B cell (primary cell): Measurements from ENCODE around the gene HYAL2. TPM values are rescaled to one million over a fixed set of nuclear protein-coding genes. Genes with fewer than 3 reads are reported as not detected.

Experiments used
- ATAC-seq: fragments of 200-7000 bp; cut with Tn5 transposase; one replicate; pipeline ENCODE4 v1.10.0; 2021; ENCODE audit warnings: low read depth, mild to moderate bottlenecking, moderate number of reproducible peaks, moderate library complexity
- CTCF ChIA-PET: fragments of 350-600 bp; sonication (Branson Sonifier 250); formaldehyde crosslinking; loops from one replicate; lab custom pipeline; 2021; ENCODE audit warnings: antibody characterized with exemption, inconsistent platforms; lab: Charles Lee
- POLR2A ChIA-PET: fragments of 350-600 bp; sonication (Branson Sonifier 250); formaldehyde crosslinking; loops from one replicate; lab custom pipeline; 2021; ENCODE audit warnings: antibody characterized with exemption; lab: Charles Lee
- DNase-seq: peaks from one replicate; pipeline ENCODE4 v3.0.0; 2013
- H2AFZ ChIP-seq: 2 replicates; pipeline ENCODE4 v1.6.1; 2012; ENCODE audit warnings: mild to moderate bottlenecking, low read depth, low read length; ENCODE audit not compliant: insufficient read depth, poor library complexity, severe bottlenecking
- H3K27ac ChIP-seq, 2 donors: 1 replicate in 1 of 2; 2 replicates in 1 of 2; pipeline ENCODE4 v1.5.1; 2012 to 2013; ENCODE audit warnings: low read length in 2 of 2, mild to moderate bottlenecking in 2 of 2, moderate library complexity in 1 of 2
- H3K27me3 ChIP-seq, 4 experiments: fragments of 200-600 bp in 1 of 4; sonication (generic) in 1 of 4; replicated peaks in 1 of 4; 1 replicate in 2 of 4; 2 replicates in 2 of 4; pipeline versions ENCODE4 v1.6.1 to v1.7.0; 2013 to 2016; ENCODE audit warnings: low read length in 3 of 4, mild to moderate bottlenecking in 2 of 4, mixed read lengths in 1 of 4, moderate library complexity in 1 of 4; ENCODE audit not compliant: insufficient read depth in 4 of 4, control insufficient read depth in 3 of 4; ENCODE audit errors: control extremely low read depth in 1 of 4
- H3K36me3 ChIP-seq, 2 experiments: replicated peaks in 1 of 2; 1 replicate in 1 of 2; 2 replicates in 1 of 2; pipeline versions ENCODE4 v1.6.1 to v1.7.1; 2013; ENCODE audit warnings: low read length in 1 of 2; ENCODE audit not compliant: insufficient read depth in 2 of 2, control insufficient read depth in 1 of 2; ENCODE audit errors: control extremely low read depth in 1 of 2, extremely low read depth in 1 of 2
- H3K4me1 ChIP-seq, 2 donors: fragments of 200-600 bp in 1 of 2; sonication (generic) in 1 of 2; 1 replicate in 1 of 2; 2 replicates in 1 of 2; pipeline versions ENCODE4 v1.5.1 to v1.6.1; 2013 to 2017; ENCODE audit warnings: low read length in 2 of 2; ENCODE audit not compliant: control insufficient read depth in 2 of 2, insufficient read depth in 2 of 2
- H3K4me2 ChIP-seq: replicated peaks from 2 replicates; pipeline ENCODE3; 2012; ENCODE audit warnings: mild to moderate bottlenecking, low read depth, low read length; ENCODE audit not compliant: poor library complexity, severe bottlenecking
- H3K4me3 ChIP-seq, 5 experiments: fragments of 200-600 bp in 1 of 5; sonication (generic) in 1 of 5; 1 replicate in 3 of 5; 2 replicates in 2 of 5; pipeline versions ENCODE4 v1.5.1 to v1.7.0; 2011 to 2016; ENCODE audit warnings: low read length in 4 of 5, mild to moderate bottlenecking in 4 of 5, low read depth in 2 of 5, control low read depth in 1 of 5, moderate library complexity in 1 of 5; ENCODE audit not compliant: insufficient read depth in 1 of 5; ENCODE audit errors: control extremely low read depth in 1 of 5, extremely low read depth in 1 of 5
- H3K79me2 ChIP-seq: fragments of 200-600 bp; sonication (generic); one replicate; pipeline ENCODE4 v1.6.0; 2016; ENCODE audit warnings: low read length; ENCODE audit not compliant: control insufficient read depth, insufficient read depth
- H3K9ac ChIP-seq: fragments of 200-600 bp; sonication (generic); 2 replicates; pipeline ENCODE4 v1.6.1; 2017; ENCODE audit warnings: mild to moderate bottlenecking, low read length, moderate library complexity
- H3K9me3 ChIP-seq, 3 donors: one replicate each; pipeline versions ENCODE4 v1.6.1 to v1.7.1; 2013; ENCODE audit warnings: low read length in 2 of 3; ENCODE audit not compliant: control insufficient read depth in 2 of 3, insufficient read depth in 1 of 3; ENCODE audit errors: control extremely low read depth in 1 of 3
- H4K20me1 ChIP-seq: 2 replicates; pipeline ENCODE4 v1.6.0; 2012; ENCODE audit warnings: mild to moderate bottlenecking, low read length; ENCODE audit not compliant: insufficient read depth, control insufficient read depth, poor library complexity, severe bottlenecking
- H3K27ac Mint-ChIP-seq: one replicate; pipeline ENCODE4 v1.8.0; 2021; ENCODE audit warnings: mixed read lengths
- H3K27me3 Mint-ChIP-seq: one replicate; pipeline ENCODE4 v1.8.0; 2021; ENCODE audit warnings: mixed read lengths
- H3K4me1 Mint-ChIP-seq: one replicate; pipeline ENCODE4 v1.8.0; 2021; ENCODE audit warnings: mixed read lengths
- H3K4me3 Mint-ChIP-seq: one replicate; pipeline ENCODE4 v1.8.0; 2021; ENCODE audit warnings: mixed read lengths
- H3K9me3 Mint-ChIP-seq: one replicate; pipeline ENCODE4 v1.8.0; 2022; ENCODE audit warnings: mixed read lengths; ENCODE audit not compliant: insufficient read depth
- EZH2 ChIP-seq: IDR thresholded peaks from 2 replicates; pipeline ENCODE4 v1.6.1; 2012; ENCODE audit warnings: borderline replicate concordance, low read depth, mild to moderate bottlenecking, moderate library complexity, low read length; ENCODE audit not compliant: insufficient read depth, poor library complexity, severe bottlenecking
- WGBS: methylation state at CpG from one replicate; pipeline ENCODE4 v1.1.5; 2013; ENCODE audit warnings: missing lambda C conversion rate; ENCODE audit not compliant: insufficient coverage; 5-methylcytosine and 5-hydroxymethylcytosine counted together
- intact Hi-C: fragments of 100-400 bp; cut with micrococcal nuclease; formaldehyde crosslinking; loops from one replicate; pipeline ENCODE4 v1.10.0; 2022
- polyA plus RNA-seq: library from polyadenylated mRNA; depleted of rRNA; stranded (reverse); fragments of >200 nt; gene quantifications from 2 replicates; pipeline ENCODE4 v1.2.3, GENCODE V29; 2012
- total RNA-seq, 2 donors: library from RNA; stranded (reverse); fragments of 120-200 nt in 1 of 2; gene quantifications; 1 replicate in 1 of 2; 2 replicates in 1 of 2; pipeline versions ENCODE4 v1.2.3 to v1.2.4, GENCODE V29; 2013 to 2022
- TF ChIP-seq, protein P1 (sequence below): fragments of 200-600 bp; IDR thresholded peaks from one replicate; pipeline ENCODE4 v1.8.0; 2022; ENCODE audit warnings: antibody characterized with exemption, mild to moderate bottlenecking

The HYAL2 gene
- total and polyA plus RNA-seq, 2 donors (not counting 1 experiment from before 2014, with no cell fraction given): 4.2 to 5.1 TPM

DNA sequence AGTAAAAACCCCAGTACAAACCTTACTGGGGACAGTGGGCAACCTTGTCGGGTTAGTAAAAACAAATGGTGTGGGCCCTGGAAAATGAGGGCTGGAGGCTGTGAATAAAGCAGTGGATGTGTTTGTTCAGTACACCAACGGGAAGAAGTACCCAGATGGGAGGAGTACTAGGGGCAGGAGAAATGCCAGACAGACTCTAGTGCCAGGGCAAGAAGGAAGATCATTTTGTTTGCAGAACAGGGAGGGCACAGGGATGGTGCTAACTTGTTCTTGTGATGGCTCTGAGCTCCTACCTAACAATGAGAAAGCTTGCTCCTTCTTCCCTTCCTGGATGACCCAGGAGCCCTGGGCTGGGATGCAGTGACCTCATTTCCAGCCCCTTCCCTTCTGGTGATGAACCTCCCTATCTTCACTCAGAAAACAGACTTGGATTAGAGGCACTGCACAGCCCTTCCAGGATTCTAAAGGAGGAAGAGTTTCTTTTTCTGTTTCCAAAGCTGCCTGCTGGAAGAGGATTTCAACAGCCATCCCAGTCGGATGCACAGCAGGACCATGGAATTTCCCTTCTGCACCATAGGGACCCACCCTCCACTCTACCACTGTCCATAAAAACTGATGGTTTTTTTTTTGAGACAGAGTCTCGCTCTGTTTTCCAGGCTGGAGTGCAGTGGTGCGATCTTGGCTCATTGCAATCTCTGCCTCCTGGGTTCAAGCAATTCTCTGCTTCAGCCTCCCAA, 12.0 kb upstream of the HYAL2 start:
- Histone ChIP-seq H3K79me2 (peaks cover 76% of the 10 kb centered on the region), H3K4me2 (no peak overlapping the region), H3K4me1 (peaks cover 25 to 52% of the 10 kb centered on the region in 2 donors), H4K20me1 (peaks cover 47% of the 10 kb centered on the region), H3K9ac (no peak overlapping the region), H3K27ac (peak overlapping the region in 1 of 2 donors; percentile 63), H3K9me3 (no peaks in the 10 kb centered on the region), H3K4me3 (no peak overlapping the region), H3K36me3 (peaks cover 0 to 47% of the 10 kb centered on the region in 2 experiments), H3K27me3 (no peaks in the 10 kb centered on the region), H2AFZ (no peak overlapping the region)
- intact Hi-C loops: loop anchor here (5.0 kb wide), 1 partner anchor 97 kb away; the partner anchor contains the start of gene GNAI2
- TF ChIP-seq, protein P1, sequence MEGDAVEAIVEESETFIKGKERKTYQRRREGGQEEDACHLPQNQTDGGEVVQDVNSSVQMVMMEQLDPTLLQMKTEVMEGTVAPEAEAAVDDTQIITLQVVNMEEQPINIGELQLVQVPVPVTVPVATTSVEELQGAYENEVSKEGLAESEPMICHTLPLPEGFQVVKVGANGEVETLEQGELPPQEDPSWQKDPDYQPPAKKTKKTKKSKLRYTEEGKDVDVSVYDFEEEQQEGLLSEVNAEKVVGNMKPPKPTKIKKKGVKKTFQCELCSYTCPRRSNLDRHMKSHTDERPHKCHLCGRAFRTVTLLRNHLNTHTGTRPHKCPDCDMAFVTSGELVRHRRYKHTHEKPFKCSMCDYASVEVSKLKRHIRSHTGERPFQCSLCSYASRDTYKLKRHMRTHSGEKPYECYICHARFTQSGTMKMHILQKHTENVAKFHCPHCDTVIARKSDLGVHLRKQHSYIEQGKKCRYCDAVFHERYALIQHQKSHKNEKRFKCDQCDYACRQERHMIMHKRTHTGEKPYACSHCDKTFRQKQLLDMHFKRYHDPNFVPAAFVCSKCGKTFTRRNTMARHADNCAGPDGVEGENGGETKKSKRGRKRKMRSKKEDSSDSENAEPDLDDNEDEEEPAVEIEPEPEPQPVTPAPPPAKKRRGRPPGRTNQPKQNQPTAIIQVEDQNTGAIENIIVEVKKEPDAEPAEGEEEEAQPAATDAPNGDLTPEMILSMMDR: no peak
- no peak for TF ChIP-seq EZH2
- DNase-seq (no peak), ATAC-seq (no peak)
- H3K4me1 Mint-ChIP-seq: peaks cover 40% of the 10 kb centered on the region
- no peaks in the 10 kb centered on the region for H3K9me3 Mint-ChIP-seq
- ChIA-PET POLR2A (no interaction called here), CTCF (interaction anchor here (3.4 kb wide), 1 partner anchor 11 kb away, joined by 22 read pairs; the partner anchor contains the start of gene HYAL2)
- 89% methylated on average over 5 of the region's 5 CpGs for WGBS
- peak overlapping the region; percentile 50 for H3K27ac Mint-ChIP-seq
- peak overlapping the region; percentile 34 for H3K4me3 Mint-ChIP-seq
- H3K27me3 Mint-ChIP-seq: no peaks in the 10 kb centered on the region

DNA sequence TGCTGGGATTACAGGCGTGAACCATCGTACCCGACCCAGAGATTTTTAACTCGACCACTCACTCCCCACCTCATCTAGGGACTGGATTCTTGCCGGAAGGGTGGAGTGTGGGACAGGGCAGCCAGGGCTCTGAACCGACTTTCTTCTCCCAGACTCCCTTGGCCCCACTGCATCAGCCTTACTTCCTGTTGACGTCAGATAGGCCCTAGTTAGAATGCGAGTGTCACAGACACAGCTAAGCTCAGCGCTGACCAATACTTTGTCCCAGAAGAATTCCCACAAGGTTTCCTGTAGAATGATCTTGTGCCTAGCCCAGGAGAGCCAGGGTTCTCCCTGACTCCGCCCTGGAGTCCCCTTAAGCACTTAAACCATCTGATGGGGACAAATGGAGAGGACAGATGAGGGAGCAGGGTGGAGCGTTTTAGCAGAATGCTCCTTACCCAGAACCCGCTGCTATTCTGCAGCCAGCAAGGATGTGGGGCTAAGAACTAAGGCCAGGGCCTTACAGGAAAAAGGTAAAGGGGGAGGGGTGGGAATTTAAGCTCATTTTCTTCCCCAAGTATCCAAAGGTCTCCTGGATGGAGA, 11.3 kb upstream of the HYAL2 start:
- no peak for ATAC-seq
- H3K27me3 ChIP-seq: no peaks in the 10 kb centered on the region
- no peak overlapping the region for H3K4me3 Mint-ChIP-seq
- peak overlapping the region; percentile 6 for H3K27ac Mint-ChIP-seq
- H3K4me1 ChIP-seq: peaks cover 19 to 46% of the 10 kb centered on the region in 2 donors
- no peak overlapping the region for H3K4me2 ChIP-seq
- H3K9me3 ChIP-seq: no peaks in the 10 kb centered on the region
- 82% methylated on average over 10 of the region's 12 CpGs for WGBS
- H3K4me1 Mint-ChIP-seq: peaks cover 36% of the 10 kb centered on the region
- H3K36me3 ChIP-seq: peaks cover 0 to 51% of the 10 kb centered on the region in 2 experiments
- no peak for DNase-seq
- CTCF ChIA-PET: interaction anchor here (1.0 kb wide), 1 partner anchor 16 kb away, joined by 3 read pairs; the partner anchor contains the start of gene NPRL2
- H3K79me2 ChIP-seq: peaks cover 69% of the 10 kb centered on the region
- no peak overlapping the region for H3K4me3 ChIP-seq
- TF ChIP-seq, protein P1: no peak
- TF ChIP-seq EZH2: no peak
- H3K9me3 Mint-ChIP-seq: no peaks in the 10 kb centered on the region
- H3K27ac ChIP-seq: peak overlapping the region in 1 of 2 donors; percentile 63
- H3K27me3 Mint-ChIP-seq: no peaks in the 10 kb centered on the region
- no peak overlapping the region for H3K9ac ChIP-seq
- peaks cover 47% of the 10 kb centered on the region for H4K20me1 ChIP-seq
- POLR2A ChIA-PET: no interaction called here
- H2AFZ ChIP-seq: no peak overlapping the region
- intact Hi-C loops: no loop called here
